ENCODE measurements around the gene APC2. TPM values are rescaled to one million over a fixed set of nuclear protein-coding genes. Genes with fewer than 3 reads are reported as not detected.

The APC2 gene
- total and polyA plus RNA-seq, 8 donors, result 0.06 to 1.4 (median 0.68) TPM

- H3K9me3 ChIP-seq, result no peaks in the 10 kb centered on the region
- intact Hi-C loops (cut with DNase I), result no loop called here
- no peak for DNase-seq
- TF ChIP-seq CTCF (IDR thresholded peaks at IDR 0.05), result no peak
- peaks cover 27 to 61% of the 10 kb centered on the region in 2 donors for H3K4me1 ChIP-seq
- ATAC-seq, result no peak
- no peak overlapping the region for H3K4me3 ChIP-seq
- H3K27ac ChIP-seq, result no peak overlapping the region
- peaks cover 0 to 2% of the 10 kb centered on the region in 2 donors for H3K36me3 ChIP-seq
- H3K27me3 ChIP-seq, result peaks cover 62 to 72% of the 10 kb centered on the region in 2 donors
Measured at GRCh38 chr19:1466018-1466460, 16.1 kb downstream of the APC2 start.

DNA sequence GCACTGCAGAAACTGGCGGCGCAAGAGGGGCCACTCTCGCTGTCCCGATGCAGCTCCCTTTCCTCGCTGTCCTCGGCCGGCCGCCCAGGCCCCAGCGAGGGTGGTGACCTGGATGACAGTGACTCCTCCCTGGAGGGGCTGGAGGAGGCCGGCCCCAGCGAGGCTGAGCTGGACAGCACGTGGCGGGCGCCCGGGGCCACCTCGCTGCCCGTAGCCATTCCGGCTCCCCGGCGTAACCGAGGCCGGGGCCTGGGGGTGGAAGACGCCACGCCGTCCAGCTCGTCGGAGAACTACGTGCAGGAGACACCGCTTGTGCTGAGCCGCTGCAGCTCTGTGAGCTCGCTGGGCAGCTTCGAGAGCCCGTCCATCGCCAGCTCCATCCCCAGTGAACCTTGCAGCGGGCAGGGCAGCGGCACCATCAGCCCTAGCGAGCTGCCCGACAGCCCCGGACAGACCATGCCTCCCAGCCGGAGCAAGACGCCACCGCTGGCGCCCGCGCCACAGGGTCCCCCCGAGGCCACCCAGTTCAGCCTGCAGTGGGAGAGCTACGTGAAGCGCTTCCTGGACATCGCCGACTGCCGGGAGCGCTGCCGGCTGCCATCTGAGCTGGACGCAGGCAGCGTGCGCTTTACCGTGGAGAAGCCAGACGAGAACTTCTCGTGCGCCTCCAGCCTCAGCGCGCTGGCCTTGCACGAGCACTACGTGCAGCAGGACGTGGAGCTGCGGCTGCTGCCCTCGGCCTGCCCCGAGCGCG lies 16.7 kb downstream of the APC2 start:
- H3K9me3 ChIP-seq, result no peaks in the 10 kb centered on the region
- H3K36me3 ChIP-seq, result no peaks in the 10 kb centered on the region
- DNase-seq, result peak in 1 of 4 donors; percentile 47
- peaks cover 68 to 78% of the 10 kb centered on the region in 2 donors for H3K27me3 ChIP-seq
- peaks cover 32 to 67% of the 10 kb centered on the region in 2 donors for H3K4me1 ChIP-seq
- TF ChIP-seq CTCF (IDR thresholded peaks at IDR 0.05), result no peak
- no peak for ATAC-seq
- no peak overlapping the region for H3K4me3 ChIP-seq
- intact Hi-C loops (cut with DNase I), result no loop called here
- H3K27ac ChIP-seq, result no peak overlapping the region

DNA sequence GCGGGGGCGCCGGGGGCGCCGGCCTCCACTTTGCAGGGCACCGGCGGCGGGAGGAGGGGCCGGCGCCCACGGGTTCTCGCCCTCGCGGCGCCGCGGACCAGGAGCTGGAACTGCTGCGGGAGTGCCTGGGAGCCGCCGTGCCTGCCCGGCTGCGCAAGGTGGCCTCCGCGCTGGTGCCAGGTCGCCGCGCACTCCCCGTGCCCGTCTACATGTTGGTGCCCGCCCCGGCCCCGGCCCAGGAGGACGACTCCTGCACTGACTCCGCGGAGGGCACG lies 17.2 kb downstream of the APC2 start:
- no peak for DNase-seq
- Histone ChIP-seq H3K36me3 (no peaks in the 10 kb centered on the region), H3K9me3 (no peaks in the 10 kb centered on the region), H3K4me1 (peaks cover 32 to 72% of the 10 kb centered on the region in 2 donors), H3K4me3 (no peak overlapping the region), H3K27me3 (peaks cover 73 to 83% of the 10 kb centered on the region in 2 donors), H3K27ac (no peak overlapping the region)
- no peak for ATAC-seq
- TF ChIP-seq CTCF (IDR thresholded peaks at IDR 0.05), result no peak
- intact Hi-C loops (cut with DNase I), result no loop called here

DNA sequence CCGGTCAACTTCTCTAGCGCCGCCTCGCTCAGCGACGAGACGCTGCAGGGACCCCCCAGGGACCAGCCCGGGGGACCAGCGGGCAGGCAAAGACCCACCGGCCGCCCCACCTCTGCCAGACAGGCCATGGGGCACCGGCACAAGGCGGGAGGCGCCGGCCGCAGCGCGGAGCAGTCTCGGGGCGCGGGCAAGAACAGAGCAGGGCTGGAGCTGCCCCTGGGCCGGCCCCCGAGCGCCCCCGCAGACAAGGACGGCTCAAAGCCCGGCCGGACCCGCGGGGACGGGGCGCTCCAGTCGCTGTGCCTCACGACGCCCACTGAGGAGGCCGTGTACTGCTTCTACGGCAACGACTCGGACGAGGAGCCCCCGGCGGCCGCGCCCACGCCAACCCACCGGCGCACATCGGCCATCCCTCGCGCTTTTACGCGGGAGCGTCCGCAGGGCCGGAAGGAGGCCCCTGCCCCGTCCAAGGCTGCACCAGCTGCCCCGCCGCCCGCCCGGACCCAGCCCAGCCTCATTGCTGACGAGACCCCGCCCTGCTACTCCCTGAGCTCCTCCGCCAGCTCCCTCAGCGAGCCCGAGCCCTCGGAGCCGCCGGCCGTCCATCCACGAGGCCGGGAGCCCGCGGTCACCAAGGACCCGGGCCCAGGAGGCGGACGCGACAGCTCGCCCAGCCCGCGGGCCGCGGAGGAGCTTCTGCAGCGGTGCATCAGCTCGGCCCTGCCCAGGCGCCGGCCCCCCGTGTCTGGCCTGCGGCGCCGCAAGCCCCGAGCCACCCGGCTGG lies 17.8 kb downstream of the APC2 start:
- H3K4me1 ChIP-seq, result peaks cover 32 to 77% of the 10 kb centered on the region in 2 donors
- no peak overlapping the region for H3K4me3 ChIP-seq
- H3K27me3 ChIP-seq, result peaks cover 78 to 88% of the 10 kb centered on the region in 2 donors
- intact Hi-C loops (cut with DNase I), result no loop called here
- TF ChIP-seq CTCF (IDR thresholded peaks at IDR 0.05), result no peak
- DNase-seq, result peak in 1 of 4 donors; percentile 74
- no peaks in the 10 kb centered on the region for H3K9me3 ChIP-seq
- no peaks in the 10 kb centered on the region for H3K36me3 ChIP-seq
- ATAC-seq, result no peak
- H3K27ac ChIP-seq, result no peak overlapping the region

- no peak for ATAC-seq
- Histone ChIP-seq H3K27me3 (peaks cover 85 to 95% of the 10 kb centered on the region in 2 donors), H3K9me3 (no peaks in the 10 kb centered on the region), H3K4me3 (no peak overlapping the region), H3K36me3 (no peaks in the 10 kb centered on the region), H3K4me1 (peaks cover 32 to 78% of the 10 kb centered on the region in 2 donors), H3K27ac (no peak overlapping the region)
- intact Hi-C loops (cut with DNase I), result no loop called here
- TF ChIP-seq CTCF (IDR thresholded peaks at IDR 0.05), result no peak
- DNase-seq, result peak in 1 of 4 donors; percentile 69
Measured at GRCh38 chr19:1468274-1468820, 18.4 kb downstream of the APC2 start.
